Measurements from ENCODE around the gene SEC16A.

The SEC16A gene

GRCh38 chr9:136522314-136523237 is 39.7 kb upstream of the SEC16A start:
- TF ChIP-seq, protein P1, sequence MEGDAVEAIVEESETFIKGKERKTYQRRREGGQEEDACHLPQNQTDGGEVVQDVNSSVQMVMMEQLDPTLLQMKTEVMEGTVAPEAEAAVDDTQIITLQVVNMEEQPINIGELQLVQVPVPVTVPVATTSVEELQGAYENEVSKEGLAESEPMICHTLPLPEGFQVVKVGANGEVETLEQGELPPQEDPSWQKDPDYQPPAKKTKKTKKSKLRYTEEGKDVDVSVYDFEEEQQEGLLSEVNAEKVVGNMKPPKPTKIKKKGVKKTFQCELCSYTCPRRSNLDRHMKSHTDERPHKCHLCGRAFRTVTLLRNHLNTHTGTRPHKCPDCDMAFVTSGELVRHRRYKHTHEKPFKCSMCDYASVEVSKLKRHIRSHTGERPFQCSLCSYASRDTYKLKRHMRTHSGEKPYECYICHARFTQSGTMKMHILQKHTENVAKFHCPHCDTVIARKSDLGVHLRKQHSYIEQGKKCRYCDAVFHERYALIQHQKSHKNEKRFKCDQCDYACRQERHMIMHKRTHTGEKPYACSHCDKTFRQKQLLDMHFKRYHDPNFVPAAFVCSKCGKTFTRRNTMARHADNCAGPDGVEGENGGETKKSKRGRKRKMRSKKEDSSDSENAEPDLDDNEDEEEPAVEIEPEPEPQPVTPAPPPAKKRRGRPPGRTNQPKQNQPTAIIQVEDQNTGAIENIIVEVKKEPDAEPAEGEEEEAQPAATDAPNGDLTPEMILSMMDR (IDR thresholded peaks at IDR 0.05; ENCODE audit: poor library complexity, severe bottlenecking): no peak
- H3K36me3 ChIP-seq (ENCODE audit: low read depth): peaks cover 25% of the 10 kb centered on the region
- H3K4me3 ChIP-seq (ENCODE audit: severe bottlenecking): no peak overlapping the region
- no peaks in the 10 kb centered on the region for H3K27me3 ChIP-seq (ENCODE audit: insufficient read depth, poor library complexity, severe bottlenecking)
- no peak for DNase-seq (ENCODE audit: low spot score)
- H3K9me3 ChIP-seq (ENCODE audit: severe bottlenecking): no peaks in the 10 kb centered on the region
- ATAC-seq (ENCODE audit: low read depth): no peak
- H3K27ac ChIP-seq (ENCODE audit: poor library complexity, severe bottlenecking): no peak overlapping the region
- no peaks in the 10 kb centered on the region for H3K4me1 ChIP-seq (ENCODE audit: insufficient read depth, poor library complexity, severe bottlenecking)

- Histone ChIP-seq H3K27me3 (ENCODE audit: insufficient read depth, poor library complexity, severe bottlenecking) (no peaks in the 10 kb centered on the region), H3K4me1 (ENCODE audit: insufficient read depth, poor library complexity, severe bottlenecking) (no peaks in the 10 kb centered on the region), H3K36me3 (ENCODE audit: low read depth) (peaks cover 29% of the 10 kb centered on the region), H3K4me3 (ENCODE audit: severe bottlenecking) (no peak overlapping the region), H3K9me3 (ENCODE audit: severe bottlenecking) (no peaks in the 10 kb centered on the region), H3K27ac (ENCODE audit: poor library complexity, severe bottlenecking) (no peak overlapping the region)
- ATAC-seq (ENCODE audit: low read depth): no peak
- DNase-seq (ENCODE audit: low spot score): no peak
- TF ChIP-seq, protein P1 (IDR thresholded peaks at IDR 0.05; ENCODE audit: poor library complexity, severe bottlenecking): no peak
Observed at GRCh38 chr9:136521537-136521936, 38.7 kb upstream of the SEC16A start.

DNA sequence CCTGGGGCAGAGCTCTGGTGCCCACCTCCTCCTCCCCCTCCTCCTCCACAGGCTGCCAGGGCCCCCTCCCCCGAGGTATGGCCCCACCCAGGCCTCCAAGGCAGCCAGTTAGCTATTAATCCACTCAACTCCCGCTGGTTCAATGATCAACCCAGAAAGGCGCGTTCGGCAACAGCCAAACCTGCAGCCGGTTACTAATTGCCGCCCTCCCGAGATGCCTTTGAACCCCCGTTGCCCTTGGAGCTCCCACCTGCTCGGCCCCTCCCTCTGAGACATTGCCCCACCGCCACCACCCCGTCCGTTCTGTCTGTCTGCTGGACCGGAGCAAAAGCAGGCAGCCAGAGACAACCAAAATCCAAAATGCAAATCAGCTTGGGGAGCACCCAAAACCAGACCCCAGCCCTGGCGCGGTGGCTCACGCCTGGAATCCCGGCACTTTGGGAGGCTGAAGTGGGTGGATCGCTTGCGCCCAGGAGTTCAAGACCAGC is 37.3 kb upstream of the SEC16A start:
- TF ChIP-seq, protein P1 (IDR thresholded peaks at IDR 0.05; ENCODE audit: poor library complexity, severe bottlenecking): no peak
- Histone ChIP-seq H3K27ac (ENCODE audit: poor library complexity, severe bottlenecking) (no peak overlapping the region), H3K9me3 (ENCODE audit: severe bottlenecking) (no peaks in the 10 kb centered on the region), H3K4me3 (ENCODE audit: severe bottlenecking) (no peak overlapping the region), H3K36me3 (ENCODE audit: low read depth) (peaks cover 37% of the 10 kb centered on the region), H3K27me3 (ENCODE audit: insufficient read depth, poor library complexity, severe bottlenecking) (no peaks in the 10 kb centered on the region), H3K4me1 (ENCODE audit: insufficient read depth, poor library complexity, severe bottlenecking) (no peaks in the 10 kb centered on the region)
- DNase-seq (ENCODE audit: low spot score) (no peak), ATAC-seq (ENCODE audit: low read depth) (no peak)

- Histone ChIP-seq H3K4me1 (ENCODE audit: insufficient read depth, poor library complexity, severe bottlenecking) (no peaks in the 10 kb centered on the region), H3K27ac (ENCODE audit: poor library complexity, severe bottlenecking) (no peak overlapping the region)
- no peak for ATAC-seq (ENCODE audit: low read depth)
Observed at GRCh38 chr9:136519263-136520052, 36.6 kb upstream of the SEC16A start.

More at GRCh38 chr9:136519263-136520052, 36.6 kb upstream of the SEC16A start:
- TF ChIP-seq, protein P1 (IDR thresholded peaks at IDR 0.05; ENCODE audit: poor library complexity, severe bottlenecking): no peak
- Histone ChIP-seq H3K27me3 (ENCODE audit: insufficient read depth, poor library complexity, severe bottlenecking) (no peaks in the 10 kb centered on the region), H3K4me3 (ENCODE audit: severe bottlenecking) (no peak overlapping the region), H3K36me3 (ENCODE audit: low read depth) (peaks cover 43% of the 10 kb centered on the region), H3K9me3 (ENCODE audit: severe bottlenecking) (no peaks in the 10 kb centered on the region)
- DNase-seq (ENCODE audit: low spot score): no peak

All from RWPE2 (cell line).